ENCODE measurements around the gene CEACAM3. TPM values are rescaled to one million over a fixed set of nuclear protein-coding genes. Genes with fewer than 3 reads are reported as not detected.
A peak's percentile ranks its signal among the peaks of the same experiment; 100 is the strongest.

The CEACAM3 gene
- total and polyA plus RNA-seq, 9 of the 15 experiments (the other 6 are each of a cell fraction or from before 2014, with no cell fraction given) = not detected

DNA sequence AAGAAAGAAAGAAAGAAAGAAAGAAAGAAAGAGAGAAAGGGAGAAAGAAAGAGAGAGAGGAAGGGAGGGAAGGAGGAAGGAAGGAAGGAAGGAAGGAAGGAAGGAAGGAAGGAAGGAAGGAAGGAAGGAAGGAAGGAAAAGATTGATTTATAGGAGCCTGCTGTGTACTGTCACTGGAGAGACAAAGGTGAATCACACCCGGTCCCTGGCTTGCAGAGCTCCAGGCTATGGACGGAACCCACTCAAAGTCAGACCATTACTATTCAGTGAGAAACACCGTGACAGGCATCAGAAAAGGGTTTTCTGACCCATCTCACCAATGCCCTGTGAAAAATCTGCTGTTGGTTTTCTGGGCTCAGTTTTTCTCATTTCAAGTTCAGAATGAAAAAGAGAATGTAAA, 48.4 kb upstream of the CEACAM3 start:
- Histone ChIP-seq H2AFZ (ENCODE audit: low read depth, low read length) (no peak overlapping the region), H3K9me1 (ENCODE audit: control insufficient read depth, insufficient read depth, low read length) (no peaks in the 10 kb centered on the region), H3K4me2 (ENCODE audit: insufficient read depth, low read length) (no peak overlapping the region), H4K20me1 (replicated peaks; ENCODE audit: control insufficient read depth, insufficient read depth, low read length) (no peaks in the 10 kb centered on the region; the same call in 1 of the 2 replicates), H3K36me3 (ENCODE audit: control insufficient read depth, insufficient read depth, low read length) (no peaks in the 10 kb centered on the region), H3K79me2 (ENCODE audit: control insufficient read depth, insufficient read depth, low read length) (no peaks in the 10 kb centered on the region), H3K4me1 (replicated peaks in 1 of 2; ENCODE audit: control insufficient read depth in 2 of 2, insufficient read depth in 2 of 2, low read length in 2 of 2) (no peaks in the 10 kb centered on the region), H3K9me3 (replicated peaks; ENCODE audit: control insufficient read depth, insufficient read depth, low read depth, low read length) (no peaks in the 10 kb centered on the region), H3K9ac (ENCODE audit: insufficient read depth in 1 of 2, low read depth in 2 of 2, low read length in 2 of 2) (no peak overlapping the region), H3K27me3 (ENCODE audit: control insufficient read depth in 2 of 2, insufficient read depth in 2 of 2, low read length in 2 of 2) (peaks cover 0 to 5% of the 10 kb centered on the region in 2 experiments; a peak in 2 of 5 replicates), H3K27ac (ENCODE audit: extremely low read depth, low read depth, low read length) (no peak overlapping the region), H3K4me3 (no peak overlapping the region)
- TF ChIP-seq JUND (IDR thresholded peaks at IDR 0.05; ENCODE audit: borderline replicate concordance, low read depth, low read length) = no peak
- no peak for TF ChIP-seq JUND (tag; IDR thresholded peaks at IDR 0.05; ENCODE audit: borderline replicate concordance, low read depth, low read length)
- no peak for TF ChIP-seq L3MBTL2 (IDR thresholded peaks at IDR 0.05)
- TF ChIP-seq, protein P1, sequence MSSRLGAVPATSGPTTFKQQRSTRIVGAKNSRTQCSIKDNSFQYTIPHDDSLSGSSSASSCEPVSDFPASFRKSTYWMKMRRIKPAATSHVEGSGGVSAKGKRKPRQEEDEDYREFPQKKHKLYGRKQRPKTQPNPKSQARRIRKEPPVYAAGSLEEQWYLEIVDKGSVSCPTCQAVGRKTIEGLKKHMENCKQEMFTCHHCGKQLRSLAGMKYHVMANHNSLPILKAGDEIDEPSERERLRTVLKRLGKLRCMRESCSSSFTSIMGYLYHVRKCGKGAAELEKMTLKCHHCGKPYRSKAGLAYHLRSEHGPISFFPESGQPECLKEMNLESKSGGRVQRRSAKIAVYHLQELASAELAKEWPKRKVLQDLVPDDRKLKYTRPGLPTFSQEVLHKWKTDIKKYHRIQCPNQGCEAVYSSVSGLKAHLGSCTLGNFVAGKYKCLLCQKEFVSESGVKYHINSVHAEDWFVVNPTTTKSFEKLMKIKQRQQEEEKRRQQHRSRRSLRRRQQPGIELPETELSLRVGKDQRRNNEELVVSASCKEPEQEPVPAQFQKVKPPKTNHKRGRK (tag; IDR thresholded peaks at IDR 0.05) = peak; percentile 40; the same call in 1 of the 2 replicates
- TF ChIP-seq SNIP1 (IDR thresholded peaks at IDR 0.05; ENCODE audit: low read depth) = no peak
- TF ChIP-seq, protein P2, sequence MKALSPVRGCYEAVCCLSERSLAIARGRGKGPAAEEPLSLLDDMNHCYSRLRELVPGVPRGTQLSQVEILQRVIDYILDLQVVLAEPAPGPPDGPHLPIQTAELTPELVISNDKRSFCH (CRISPR knock-in tag; IDR thresholded peaks at IDR 0.05) = no peak
- TF ChIP-seq, protein P2 (tag; IDR thresholded peaks at IDR 0.05) = no peak
- TF ChIP-seq, protein P3, sequence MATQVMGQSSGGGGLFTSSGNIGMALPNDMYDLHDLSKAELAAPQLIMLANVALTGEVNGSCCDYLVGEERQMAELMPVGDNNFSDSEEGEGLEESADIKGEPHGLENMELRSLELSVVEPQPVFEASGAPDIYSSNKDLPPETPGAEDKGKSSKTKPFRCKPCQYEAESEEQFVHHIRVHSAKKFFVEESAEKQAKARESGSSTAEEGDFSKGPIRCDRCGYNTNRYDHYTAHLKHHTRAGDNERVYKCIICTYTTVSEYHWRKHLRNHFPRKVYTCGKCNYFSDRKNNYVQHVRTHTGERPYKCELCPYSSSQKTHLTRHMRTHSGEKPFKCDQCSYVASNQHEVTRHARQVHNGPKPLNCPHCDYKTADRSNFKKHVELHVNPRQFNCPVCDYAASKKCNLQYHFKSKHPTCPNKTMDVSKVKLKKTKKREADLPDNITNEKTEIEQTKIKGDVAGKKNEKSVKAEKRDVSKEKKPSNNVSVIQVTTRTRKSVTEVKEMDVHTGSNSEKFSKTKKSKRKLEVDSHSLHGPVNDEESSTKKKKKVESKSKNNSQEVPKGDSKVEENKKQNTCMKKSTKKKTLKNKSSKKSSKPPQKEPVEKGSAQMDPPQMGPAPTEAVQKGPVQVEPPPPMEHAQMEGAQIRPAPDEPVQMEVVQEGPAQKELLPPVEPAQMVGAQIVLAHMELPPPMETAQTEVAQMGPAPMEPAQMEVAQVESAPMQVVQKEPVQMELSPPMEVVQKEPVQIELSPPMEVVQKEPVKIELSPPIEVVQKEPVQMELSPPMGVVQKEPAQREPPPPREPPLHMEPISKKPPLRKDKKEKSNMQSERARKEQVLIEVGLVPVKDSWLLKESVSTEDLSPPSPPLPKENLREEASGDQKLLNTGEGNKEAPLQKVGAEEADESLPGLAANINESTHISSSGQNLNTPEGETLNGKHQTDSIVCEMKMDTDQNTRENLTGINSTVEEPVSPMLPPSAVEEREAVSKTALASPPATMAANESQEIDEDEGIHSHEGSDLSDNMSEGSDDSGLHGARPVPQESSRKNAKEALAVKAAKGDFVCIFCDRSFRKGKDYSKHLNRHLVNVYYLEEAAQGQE (IDR thresholded peaks at IDR 0.05; ENCODE audit: borderline replicate concordance) = no peak
- TF ChIP-seq, protein P3 (CRISPR knock-in tag; IDR thresholded peaks at IDR 0.05; ENCODE audit: low read depth) = no peak
- ATAC-seq = no peak
- FAIRE-seq = no peak
- CTCF ChIA-PET (ENCODE audit: low intra/inter-chr PET ratio) = interaction anchor here (1.5 kb wide), 1 partner anchor 73 kb away, joined by 3 read pairs; no protein-coding TSS in a partner anchor
- intact Hi-C loops (cut with micrococcal nuclease) = no loop called here
- no TSS peak for BruUV-seq (replicated peaks)
- POLR2A ChIA-PET = no interaction called here
- 2% methylated on average over 3 of the region's 3 CpGs for WGBS (ENCODE audit: insufficient coverage, low coverage, missing lambda C conversion rate)
- in situ Hi-C loops (cut with MboI) = loop anchor here (5.0 kb wide), 1 partner anchor 41 kb away; the partner anchor contains the start of gene CEACAM5
- no peak for DNase-seq (ENCODE audit: extremely low read depth in 1 of 4, low spot score in 3 of 4)

All from K562 (cell line).